HUES6 (cell line): ENCODE data around the gene NR2F1-AS1.

Experiments
- H3K27ac ChIP-seq: 2 replicates; pipeline ENCODE4 v1.7.0; 2013; ENCODE audit warnings: low read depth, mild to moderate bottlenecking, low read length, inconsistent platforms
- H3K27me3 ChIP-seq: 2 replicates; pipeline ENCODE4 v1.6.1; 2013; ENCODE audit warnings: low read length; ENCODE audit not compliant: control insufficient read depth, insufficient read depth
- H3K36me3 ChIP-seq: 2 replicates; pipeline ENCODE4 v1.6.1; 2013; ENCODE audit warnings: low read length; ENCODE audit not compliant: control insufficient read depth, insufficient read depth
- H3K4me1 ChIP-seq: 2 replicates; pipeline ENCODE4 v1.6.1; 2013; ENCODE audit warnings: low read length; ENCODE audit not compliant: control insufficient read depth, insufficient read depth
- H3K4me3 ChIP-seq: 2 replicates; pipeline ENCODE4 v1.5.1; 2013; ENCODE audit warnings: low read depth, low read length
- H3K9ac ChIP-seq: one replicate; pipeline ENCODE4 v1.6.1; 2013; ENCODE audit warnings: mild to moderate bottlenecking, low read length
- H3K9me3 ChIP-seq: 2 replicates; pipeline ENCODE4 v1.6.1; 2013; ENCODE audit warnings: low read depth, low read length; ENCODE audit not compliant: control insufficient read depth, insufficient read depth

NR2F1-AS1 gene

GRCh38 chr5:93359960-93360305 is 221.1 kb downstream of the NR2F1-AS1 start:
- no peaks in the 10 kb centered on the region for H3K9me3 ChIP-seq
- H3K27me3 ChIP-seq = no peaks in the 10 kb centered on the region
- no peak overlapping the region for H3K4me3 ChIP-seq
- no peak overlapping the region for H3K9ac ChIP-seq
- no peaks in the 10 kb centered on the region; the same call in 1 of the 2 replicates for H3K4me1 ChIP-seq
- no peak overlapping the region for H3K27ac ChIP-seq
- no peaks in the 10 kb centered on the region for H3K36me3 ChIP-seq
